GM12872 (cell line): Measurements from ENCODE around the gene SLC38A3.

ENCODE experiments used
- TF ChIP-seq, protein P1 (sequence below): IDR thresholded peaks from 3 replicates; pipeline ENCODE4 v1.5.1; 2011; ENCODE audit warnings: low read depth, mild to moderate bottlenecking, low read length, moderate library complexity; ENCODE audit not compliant: insufficient read depth

Gene SLC38A3

DNA sequence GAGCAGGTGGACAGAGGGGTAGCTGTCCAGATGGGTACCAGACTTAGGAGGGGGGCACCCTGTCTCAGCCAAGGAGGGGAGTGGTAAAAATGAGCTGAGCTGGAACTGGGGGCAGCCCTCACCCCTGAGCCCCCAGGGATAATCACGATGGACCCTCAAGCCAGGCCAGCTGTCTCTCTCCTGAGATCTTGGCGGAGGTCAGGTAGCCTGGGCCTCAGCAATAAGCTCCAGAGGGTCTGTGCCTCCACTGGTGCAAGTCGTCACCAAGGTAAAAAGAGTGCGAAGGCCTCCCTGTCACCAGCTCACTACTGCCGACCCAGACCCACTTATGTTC, 5.1 kb downstream of the SLC38A3 start:
- TF ChIP-seq, protein P1, sequence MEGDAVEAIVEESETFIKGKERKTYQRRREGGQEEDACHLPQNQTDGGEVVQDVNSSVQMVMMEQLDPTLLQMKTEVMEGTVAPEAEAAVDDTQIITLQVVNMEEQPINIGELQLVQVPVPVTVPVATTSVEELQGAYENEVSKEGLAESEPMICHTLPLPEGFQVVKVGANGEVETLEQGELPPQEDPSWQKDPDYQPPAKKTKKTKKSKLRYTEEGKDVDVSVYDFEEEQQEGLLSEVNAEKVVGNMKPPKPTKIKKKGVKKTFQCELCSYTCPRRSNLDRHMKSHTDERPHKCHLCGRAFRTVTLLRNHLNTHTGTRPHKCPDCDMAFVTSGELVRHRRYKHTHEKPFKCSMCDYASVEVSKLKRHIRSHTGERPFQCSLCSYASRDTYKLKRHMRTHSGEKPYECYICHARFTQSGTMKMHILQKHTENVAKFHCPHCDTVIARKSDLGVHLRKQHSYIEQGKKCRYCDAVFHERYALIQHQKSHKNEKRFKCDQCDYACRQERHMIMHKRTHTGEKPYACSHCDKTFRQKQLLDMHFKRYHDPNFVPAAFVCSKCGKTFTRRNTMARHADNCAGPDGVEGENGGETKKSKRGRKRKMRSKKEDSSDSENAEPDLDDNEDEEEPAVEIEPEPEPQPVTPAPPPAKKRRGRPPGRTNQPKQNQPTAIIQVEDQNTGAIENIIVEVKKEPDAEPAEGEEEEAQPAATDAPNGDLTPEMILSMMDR = no peak

DNA sequence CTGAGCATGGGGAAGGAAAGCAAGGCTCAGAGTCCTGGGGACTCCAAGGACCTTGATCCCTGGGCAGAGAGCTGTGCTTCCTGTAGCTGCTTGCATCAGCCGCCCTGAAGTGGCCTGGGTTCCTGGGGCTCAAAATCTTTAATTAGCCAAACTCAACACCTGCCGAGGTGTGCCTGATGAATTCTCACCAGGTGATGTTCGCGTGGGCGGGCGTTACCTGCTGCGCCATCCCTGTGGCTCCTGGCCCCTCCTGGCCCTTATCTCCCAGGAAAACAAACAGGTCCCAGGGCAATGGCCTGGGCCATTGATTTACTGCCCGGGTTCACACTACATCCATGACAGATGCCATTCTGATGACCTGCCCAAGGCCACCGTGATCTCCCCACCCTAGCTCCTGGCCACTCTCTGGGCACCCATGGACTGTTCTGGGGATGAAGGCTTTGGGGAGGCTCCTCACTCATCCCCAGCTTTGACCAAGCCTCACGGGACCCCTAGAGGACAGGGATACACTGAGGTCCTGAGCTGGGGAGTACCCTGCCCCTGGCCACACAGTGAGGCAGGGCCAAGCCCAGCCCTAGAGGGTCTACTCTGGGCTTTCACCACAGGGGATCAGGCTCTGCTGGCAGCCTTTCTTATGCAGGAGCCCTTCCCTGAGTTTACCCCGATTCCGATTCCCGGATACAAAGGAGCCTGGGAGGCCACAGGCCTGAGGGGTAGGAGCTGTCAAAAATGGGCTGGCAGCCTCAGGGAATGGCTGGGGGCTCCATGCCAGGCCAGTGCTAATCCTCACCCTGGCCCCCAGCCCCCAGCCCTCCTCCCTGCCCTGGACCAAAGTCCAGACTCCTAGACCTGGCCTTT, 5.7 kb downstream of the SLC38A3 start:
- TF ChIP-seq, protein P1 = no peak

DNA sequence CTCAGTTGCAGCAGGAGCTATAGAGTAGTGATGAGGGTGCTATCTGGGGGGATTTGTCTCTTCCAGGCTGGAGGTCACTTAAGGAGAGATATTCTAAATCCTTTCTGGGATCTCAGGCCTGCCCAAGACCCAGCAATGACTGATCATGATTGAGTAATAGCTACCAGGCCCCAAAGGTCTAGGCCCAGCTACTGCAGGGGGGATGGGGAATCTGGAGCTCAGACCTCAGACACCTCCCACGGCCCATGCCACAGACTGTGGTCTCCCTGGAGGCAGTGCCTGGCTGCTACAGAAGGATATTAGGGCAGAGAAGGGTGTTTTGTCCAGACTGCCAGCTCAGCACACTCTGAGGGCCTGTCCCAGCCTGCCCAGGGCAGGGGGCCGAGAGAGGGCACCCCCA, 6.9 kb downstream of the SLC38A3 start:
- TF ChIP-seq, protein P1 = no peak

DNA sequence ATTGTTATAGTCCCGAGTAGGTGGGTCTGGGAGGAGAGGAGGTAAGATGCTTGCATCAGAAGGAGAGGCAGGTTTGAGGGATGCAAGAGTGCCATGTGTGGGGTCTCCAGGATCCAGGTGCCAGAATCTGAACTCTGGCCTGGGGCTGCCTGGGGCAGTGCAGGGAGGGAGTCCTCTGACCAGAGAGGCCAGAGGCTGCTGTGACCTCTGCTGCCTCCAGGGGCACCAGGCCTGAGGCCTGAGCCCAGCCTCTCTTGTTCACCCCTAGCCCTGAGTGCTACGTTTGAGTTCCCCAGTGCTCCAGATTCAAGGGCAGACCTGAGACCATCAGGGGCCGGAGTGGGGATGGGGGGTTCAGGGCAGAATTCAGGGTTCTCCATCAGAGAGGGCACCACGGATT, 7.4 kb downstream of the SLC38A3 start:
- TF ChIP-seq, protein P1 = peak; percentile 51

DNA sequence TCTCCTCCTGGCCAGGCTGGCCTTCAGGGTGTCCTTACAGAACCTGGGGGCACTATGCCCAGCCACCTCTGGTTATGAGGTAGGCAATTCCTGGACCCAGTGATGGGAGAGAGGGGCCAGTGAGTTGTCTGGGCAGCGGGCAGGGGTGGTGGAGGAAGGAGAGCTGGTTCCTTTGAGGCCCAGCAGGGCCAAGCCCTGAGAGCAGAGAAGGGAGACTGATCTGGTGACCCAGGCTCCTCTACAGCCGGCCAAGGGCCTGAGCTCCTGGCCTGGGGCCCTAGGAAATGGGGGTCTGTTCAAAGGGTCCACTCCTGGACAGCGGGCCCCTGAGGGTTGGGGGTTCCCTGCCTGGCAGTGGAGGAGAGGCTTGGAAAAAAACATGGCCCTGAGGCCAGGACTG, 7.9 kb downstream of the SLC38A3 start:
- TF ChIP-seq, protein P1 = no peak

DNA sequence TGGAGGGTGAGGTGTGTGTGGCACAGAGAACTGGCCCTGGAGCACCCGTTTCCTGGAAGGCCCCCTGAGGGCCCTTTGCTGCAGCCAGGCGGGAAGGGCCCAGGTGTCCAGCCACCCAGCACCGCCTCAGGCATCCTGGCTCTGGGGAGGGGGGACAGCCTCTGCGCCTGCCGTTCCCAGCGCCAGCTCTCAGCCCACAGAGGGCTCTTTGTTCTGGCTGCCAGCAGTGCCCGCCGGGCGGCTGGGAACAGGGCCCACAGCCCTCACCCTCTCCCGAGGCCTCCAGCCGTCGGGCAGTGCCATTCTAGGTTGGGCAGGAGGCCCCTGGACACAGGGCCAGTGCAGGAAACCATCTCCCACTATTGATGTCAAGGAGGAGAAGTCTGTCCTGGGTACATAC, 8.3 kb downstream of the SLC38A3 start:
- TF ChIP-seq, protein P1 = no peak

DNA sequence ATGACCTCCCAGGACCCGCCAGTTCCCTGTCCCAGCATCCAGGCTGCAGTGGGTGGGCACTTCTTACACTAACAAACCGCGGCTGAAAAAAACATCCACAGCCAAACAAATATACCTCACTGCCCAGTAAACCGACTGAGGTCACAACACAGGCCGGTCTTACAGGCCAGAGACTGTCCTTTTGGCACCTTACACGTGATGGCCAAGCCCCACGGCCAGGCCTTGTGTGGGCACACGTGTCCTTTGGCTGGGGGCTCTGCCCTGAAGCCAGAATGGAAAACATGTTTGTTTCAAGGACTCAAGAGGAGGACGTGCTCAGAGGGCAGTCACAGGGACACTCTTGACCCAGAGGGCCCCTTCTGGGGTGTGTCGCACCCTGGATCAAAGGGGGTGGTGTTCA, 9.8 kb downstream of the SLC38A3 start:
- TF ChIP-seq, protein P1 = no peak

DNA sequence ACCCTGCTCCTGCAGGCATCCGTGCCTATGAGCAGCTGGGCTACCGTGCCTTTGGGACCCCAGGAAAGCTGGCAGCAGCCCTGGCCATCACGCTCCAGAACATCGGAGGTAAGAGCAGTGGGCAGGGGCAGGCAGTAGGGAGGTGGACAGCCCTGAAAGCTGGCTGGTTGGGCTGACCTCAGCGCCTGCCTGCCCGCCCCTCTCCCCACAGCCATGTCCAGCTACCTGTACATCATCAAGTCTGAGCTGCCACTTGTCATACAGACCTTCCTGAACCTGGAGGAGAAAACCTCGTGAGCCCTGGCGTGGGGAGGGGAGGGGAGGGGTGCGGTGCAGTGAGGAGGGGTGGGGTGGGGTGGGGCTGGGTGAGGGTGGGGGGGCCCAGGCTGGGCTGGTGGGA, 10.5 kb downstream of the SLC38A3 start:
- TF ChIP-seq, protein P1 = no peak
